Large intestine (tissue), 1 donor: ENCODE results near the gene TRIM40. TPM values are rescaled to one million over a fixed set of nuclear protein-coding genes. Genes with fewer than 3 reads are reported as not detected.

Experiments
- polyA plus RNA-seq: library from polyadenylated mRNA; unstranded; fragments of 120-200 nt; gene quantifications from one replicate; pipeline ENCODE4 v1.2.1, GENCODE V29; 2013

The TRIM40 gene
- polyA plus RNA-seq, 1 donor = 6.6 TPM

Other genes starting within 250 kb of the TRIM40 start
- 326 TPM for gene HLA-A, start 193.6 kb upstream of the TRIM40 start, polyA plus RNA-seq
- 45.1 TPM for gene POLR1H, start 74.9 kb upstream of the TRIM40 start, polyA plus RNA-seq
- 65.3 TPM for gene PPP1R11, start 68.9 kb upstream of the TRIM40 start, polyA plus RNA-seq
- gene RNF39, start 60.4 kb upstream of the TRIM40 start, polyA plus RNA-seq = 0.75 TPM
- 5.7 TPM for gene TRIM31, start 23.1 kb upstream of the TRIM40 start, polyA plus RNA-seq
- 6.6 TPM for gene TRIM10, start 25.1 kb downstream of the TRIM40 start, polyA plus RNA-seq
- gene TRIM15, start 27.4 kb downstream of the TRIM40 start, polyA plus RNA-seq = 51.7 TPM
- gene TRIM26, start 77.3 kb downstream of the TRIM40 start, polyA plus RNA-seq = 58.2 TPM
- 10.9 TPM for gene TRIM39, start 190.8 kb downstream of the TRIM40 start, polyA plus RNA-seq
- gene RPP21, start 209.0 kb downstream of the TRIM40 start, polyA plus RNA-seq = 64.7 TPM